K562 (cell line): ENCODE results near the gene PHF5A. TPM values are rescaled to one million over a fixed set of nuclear protein-coding genes. Genes with fewer than 3 reads are reported as not detected.

Experiments used
- ATF7 ChIP-seq: fragments of 450-650 bp; IDR thresholded peaks from 2 replicates; pipeline ENCODE4 v1.7.1; 2014; ENCODE audit warnings: mild to moderate bottlenecking, moderate library complexity
- BMI1 ChIP-seq: fragments of 150-350 bp; IDR thresholded peaks from 2 replicates; pipeline ENCODE4 v1.6.1; 2014; ENCODE audit warnings: low read length
- MYC ChIP-seq, 2 experiments: fragments of 250-450 bp in 1 of 2; sonication (Bioruptor Pico) in 1 of 2; IDR thresholded peaks; 2 replicates each; pipeline versions ENCODE4 v1.5.1 to v1.6.1; 2012 to 2021; ENCODE audit warnings: low read depth in 2 of 2, borderline replicate concordance in 1 of 2, improper control_type of control experiment in 1 of 2, low read length in 1 of 2, mild to moderate bottlenecking in 1 of 2, moderate library complexity in 1 of 2
- NONO ChIP-seq, 2 experiments: fragments of 200-400 bp in 1 of 2; fragments of 450-650 bp in 1 of 2; formaldehyde crosslinking in 1 of 2; IDR thresholded peaks; 2 replicates each; pipeline ENCODE4 v1.6.1; 2017; ENCODE audit warnings: low read depth in 2 of 2, mild to moderate bottlenecking in 2 of 2, moderate library complexity in 2 of 2, low read length in 1 of 2
- PHB ChIP-seq: fragments of 250-450 bp; sonication (Bioruptor Pico); IDR thresholded peaks from 2 replicates; pipeline ENCODE4 v1.5.0; 2021
- PML ChIP-seq: IDR thresholded peaks from 2 replicates; pipeline ENCODE4 v1.6.1; 2012; ENCODE audit warnings: low read length, inconsistent platforms
- POLR3A ChIP-seq: IDR thresholded peaks from 2 replicates; pipeline ENCODE4 v1.6.1; 2011; ENCODE audit warnings: borderline replicate concordance, mild to moderate bottlenecking, moderate library complexity; ENCODE audit not compliant: insufficient read length, insufficient read depth; ENCODE audit errors: extremely low read depth
- RBM14 ChIP-seq: fragments of 200-400 bp; formaldehyde crosslinking; IDR thresholded peaks from 2 replicates; pipeline ENCODE4 v1.6.1; 2018; ENCODE audit warnings: low read depth, mild to moderate bottlenecking, low read length, moderate library complexity, borderline replicate concordance; ENCODE audit not compliant: insufficient read depth
- RHOXF2B ChIP-seq: fragments of 250-450 bp; sonication (Bioruptor Pico); conservative IDR thresholded peaks from 2 replicates; pipeline ENCODE4 v1.5.1; 2021
- SREBF1 ChIP-seq: fragments of 150-350 bp; IDR thresholded peaks from 2 replicates; pipeline ENCODE4 v1.6.1; 2014; ENCODE audit warnings: antibody characterized with exemption, low read depth, low read length, borderline replicate concordance
- TARDBP ChIP-seq: fragments of 450-650 bp; IDR thresholded peaks from 2 replicates; pipeline ENCODE4 v1.6.1; 2016
- TBL1XR1 ChIP-seq, 2 experiments: IDR thresholded peaks; 2 replicates each; pipeline ENCODE4 v1.6.1; 2012; ENCODE audit warnings: improper control_type of control experiment in 2 of 2, low read length in 2 of 2, mild to moderate bottlenecking in 1 of 2
- ZNF121 ChIP-seq: sonication (generic); formaldehyde crosslinking; conservative IDR thresholded peaks from 2 replicates; pipeline ENCODE4 v1.8.0; 2022; ENCODE audit warnings: missing genetic modification reagents
- ZNF133 ChIP-seq: fragments of 250-450 bp; sonication (Bioruptor Pico); IDR thresholded peaks from 2 replicates; pipeline ENCODE4 v1.4.0; 2020; ENCODE audit warnings: mild to moderate bottlenecking
- ZNF347 ChIP-seq: fragments of 450-650 bp; formaldehyde crosslinking; IDR thresholded peaks from 2 replicates; pipeline ENCODE4 v1.4.0; 2020; ENCODE audit warnings: low read depth, mild to moderate bottlenecking, moderate library complexity
- ZNF589 ChIP-seq: fragments of 200-800 bp; sonication (Bioruptor generic); IDR thresholded peaks from 2 replicates; pipeline ENCODE4 v1.6.1; 2016; ENCODE audit warnings: low read depth, missing genetic modification characterization, missing compliant biosample characterization
- ZSCAN32 ChIP-seq: fragments of 450-650 bp; formaldehyde crosslinking; IDR thresholded peaks from 2 replicates; pipeline ENCODE4 v1.4.0; 2020; ENCODE audit warnings: mild to moderate bottlenecking, moderate library complexity
- polyA plus RNA-seq, 8 experiments: library from polyadenylated mRNA; depleted of rRNA in 4 of 8; stranded (reverse) in 5 of 8; unstranded in 3 of 8; fragments of >200 nt; fragmentation: Nextera tagmentation in 2 of 8; fragmentation: Illumina TruSeq in 1 of 8; extraction: Ambion mirVana in 2 of 8; extraction: Trizol in 1 of 8; gene quantifications; 2 replicates each; pipeline versions ENCODE4 v1.2.1 to v1.2.3, GENCODE V29; 2011 to 2014; ENCODE audit warnings: inconsistent platforms in 1 of 8, missing spikeins in 1 of 8
- total RNA-seq, 7 experiments: library from RNA; depleted of rRNA in 6 of 7; stranded (reverse); fragments of >200 nt in 6 of 7; fragmentation: Illumina TruSeq in 2 of 7; extraction: Trizol in 2 of 7; gene quantifications; 2 replicates each; pipeline versions ENCODE4 v1.2.1 to v1.2.3, GENCODE V29; 2011 to 2021; ENCODE audit warnings: low replicate concordance in 1 of 7
- TF ChIP-seq, protein P1 (sequence below): fragments of 450-650 bp; IDR thresholded peaks from 2 replicates; pipeline ENCODE4 v1.6.1; 2016; ENCODE audit warnings: mild to moderate bottlenecking, moderate library complexity

PHF5A gene
- total and polyA plus RNA-seq, 9 of the 15 experiments (the other 6 are each of a cell fraction or from before 2014, with no cell fraction given), result 14.2 to 144 (median 101) TPM

DNA sequence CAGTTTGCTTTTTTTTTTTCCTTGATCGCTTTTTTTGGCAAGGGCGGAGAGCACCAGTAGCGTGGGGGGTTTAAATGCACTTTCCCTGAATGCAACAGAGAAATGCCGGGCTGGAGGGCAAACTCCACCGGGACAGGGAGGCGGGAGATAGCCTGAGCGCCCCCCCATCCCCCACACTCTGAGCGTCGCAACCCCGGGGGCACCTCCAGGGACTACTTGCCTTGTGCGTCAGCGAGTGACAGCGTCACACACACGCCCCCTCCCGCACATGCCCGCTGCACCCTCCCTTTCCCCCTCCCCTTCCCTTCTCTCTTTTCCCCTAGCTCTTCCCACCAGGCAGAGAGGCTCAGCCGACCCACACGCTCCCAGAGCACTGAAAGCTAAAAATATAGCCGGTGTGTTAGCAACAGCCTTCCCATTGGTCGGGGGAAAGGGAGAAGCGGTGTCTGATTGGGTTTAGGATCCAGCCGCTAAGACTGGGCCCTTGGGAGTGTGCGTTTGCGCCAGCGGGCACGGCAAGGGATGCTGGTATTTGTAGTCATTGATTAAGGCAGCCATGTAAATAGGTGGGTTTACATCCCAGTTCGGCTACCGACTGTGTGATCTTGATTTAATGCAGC lies 20.2 kb downstream of the PHF5A start (continued):
- TF ChIP-seq, protein P1, sequence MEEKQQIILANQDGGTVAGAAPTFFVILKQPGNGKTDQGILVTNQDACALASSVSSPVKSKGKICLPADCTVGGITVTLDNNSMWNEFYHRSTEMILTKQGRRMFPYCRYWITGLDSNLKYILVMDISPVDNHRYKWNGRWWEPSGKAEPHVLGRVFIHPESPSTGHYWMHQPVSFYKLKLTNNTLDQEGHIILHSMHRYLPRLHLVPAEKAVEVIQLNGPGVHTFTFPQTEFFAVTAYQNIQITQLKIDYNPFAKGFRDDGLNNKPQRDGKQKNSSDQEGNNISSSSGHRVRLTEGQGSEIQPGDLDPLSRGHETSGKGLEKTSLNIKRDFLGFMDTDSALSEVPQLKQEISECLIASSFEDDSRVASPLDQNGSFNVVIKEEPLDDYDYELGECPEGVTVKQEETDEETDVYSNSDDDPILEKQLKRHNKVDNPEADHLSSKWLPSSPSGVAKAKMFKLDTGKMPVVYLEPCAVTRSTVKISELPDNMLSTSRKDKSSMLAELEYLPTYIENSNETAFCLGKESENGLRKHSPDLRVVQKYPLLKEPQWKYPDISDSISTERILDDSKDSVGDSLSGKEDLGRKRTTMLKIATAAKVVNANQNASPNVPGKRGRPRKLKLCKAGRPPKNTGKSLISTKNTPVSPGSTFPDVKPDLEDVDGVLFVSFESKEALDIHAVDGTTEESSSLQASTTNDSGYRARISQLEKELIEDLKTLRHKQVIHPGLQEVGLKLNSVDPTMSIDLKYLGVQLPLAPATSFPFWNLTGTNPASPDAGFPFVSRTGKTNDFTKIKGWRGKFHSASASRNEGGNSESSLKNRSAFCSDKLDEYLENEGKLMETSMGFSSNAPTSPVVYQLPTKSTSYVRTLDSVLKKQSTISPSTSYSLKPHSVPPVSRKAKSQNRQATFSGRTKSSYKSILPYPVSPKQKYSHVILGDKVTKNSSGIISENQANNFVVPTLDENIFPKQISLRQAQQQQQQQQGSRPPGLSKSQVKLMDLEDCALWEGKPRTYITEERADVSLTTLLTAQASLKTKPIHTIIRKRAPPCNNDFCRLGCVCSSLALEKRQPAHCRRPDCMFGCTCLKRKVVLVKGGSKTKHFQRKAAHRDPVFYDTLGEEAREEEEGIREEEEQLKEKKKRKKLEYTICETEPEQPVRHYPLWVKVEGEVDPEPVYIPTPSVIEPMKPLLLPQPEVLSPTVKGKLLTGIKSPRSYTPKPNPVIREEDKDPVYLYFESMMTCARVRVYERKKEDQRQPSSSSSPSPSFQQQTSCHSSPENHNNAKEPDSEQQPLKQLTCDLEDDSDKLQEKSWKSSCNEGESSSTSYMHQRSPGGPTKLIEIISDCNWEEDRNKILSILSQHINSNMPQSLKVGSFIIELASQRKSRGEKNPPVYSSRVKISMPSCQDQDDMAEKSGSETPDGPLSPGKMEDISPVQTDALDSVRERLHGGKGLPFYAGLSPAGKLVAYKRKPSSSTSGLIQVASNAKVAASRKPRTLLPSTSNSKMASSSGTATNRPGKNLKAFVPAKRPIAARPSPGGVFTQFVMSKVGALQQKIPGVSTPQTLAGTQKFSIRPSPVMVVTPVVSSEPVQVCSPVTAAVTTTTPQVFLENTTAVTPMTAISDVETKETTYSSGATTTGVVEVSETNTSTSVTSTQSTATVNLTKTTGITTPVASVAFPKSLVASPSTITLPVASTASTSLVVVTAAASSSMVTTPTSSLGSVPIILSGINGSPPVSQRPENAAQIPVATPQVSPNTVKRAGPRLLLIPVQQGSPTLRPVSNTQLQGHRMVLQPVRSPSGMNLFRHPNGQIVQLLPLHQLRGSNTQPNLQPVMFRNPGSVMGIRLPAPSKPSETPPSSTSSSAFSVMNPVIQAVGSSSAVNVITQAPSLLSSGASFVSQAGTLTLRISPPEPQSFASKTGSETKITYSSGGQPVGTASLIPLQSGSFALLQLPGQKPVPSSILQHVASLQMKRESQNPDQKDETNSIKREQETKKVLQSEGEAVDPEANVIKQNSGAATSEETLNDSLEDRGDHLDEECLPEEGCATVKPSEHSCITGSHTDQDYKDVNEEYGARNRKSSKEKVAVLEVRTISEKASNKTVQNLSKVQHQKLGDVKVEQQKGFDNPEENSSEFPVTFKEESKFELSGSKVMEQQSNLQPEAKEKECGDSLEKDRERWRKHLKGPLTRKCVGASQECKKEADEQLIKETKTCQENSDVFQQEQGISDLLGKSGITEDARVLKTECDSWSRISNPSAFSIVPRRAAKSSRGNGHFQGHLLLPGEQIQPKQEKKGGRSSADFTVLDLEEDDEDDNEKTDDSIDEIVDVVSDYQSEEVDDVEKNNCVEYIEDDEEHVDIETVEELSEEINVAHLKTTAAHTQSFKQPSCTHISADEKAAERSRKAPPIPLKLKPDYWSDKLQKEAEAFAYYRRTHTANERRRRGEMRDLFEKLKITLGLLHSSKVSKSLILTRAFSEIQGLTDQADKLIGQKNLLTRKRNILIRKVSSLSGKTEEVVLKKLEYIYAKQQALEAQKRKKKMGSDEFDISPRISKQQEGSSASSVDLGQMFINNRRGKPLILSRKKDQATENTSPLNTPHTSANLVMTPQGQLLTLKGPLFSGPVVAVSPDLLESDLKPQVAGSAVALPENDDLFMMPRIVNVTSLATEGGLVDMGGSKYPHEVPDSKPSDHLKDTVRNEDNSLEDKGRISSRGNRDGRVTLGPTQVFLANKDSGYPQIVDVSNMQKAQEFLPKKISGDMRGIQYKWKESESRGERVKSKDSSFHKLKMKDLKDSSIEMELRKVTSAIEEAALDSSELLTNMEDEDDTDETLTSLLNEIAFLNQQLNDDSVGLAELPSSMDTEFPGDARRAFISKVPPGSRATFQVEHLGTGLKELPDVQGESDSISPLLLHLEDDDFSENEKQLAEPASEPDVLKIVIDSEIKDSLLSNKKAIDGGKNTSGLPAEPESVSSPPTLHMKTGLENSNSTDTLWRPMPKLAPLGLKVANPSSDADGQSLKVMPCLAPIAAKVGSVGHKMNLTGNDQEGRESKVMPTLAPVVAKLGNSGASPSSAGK, result 0 out of 2 replicates have a peak, but pooled peaks have one; percentile 16
- peak; percentile 37; the same call in 1 of the 2 replicates for TF ChIP-seq ATF7
- TF ChIP-seq NONO (IDR thresholded peaks at IDR 0.05; ENCODE audit: low read depth in 2 of 2, low read length in 1 of 2), result no peak
- TF ChIP-seq ZSCAN32 (CRISPR knock-in tag), result no peak
- peak; percentile 39 for TF ChIP-seq MYC (IDR thresholded peaks at IDR 0.05; ENCODE audit: low read depth, low read length)
- TF ChIP-seq MYC (CRISPR knock-in tag; IDR thresholded peaks at IDR 0.05; ENCODE audit: borderline replicate concordance, low read depth), result no peak
- TF ChIP-seq POLR3A, result no peak
- no peak for TF ChIP-seq TARDBP
- TF ChIP-seq BMI1, result no peak
- TF ChIP-seq ZNF121 (CRISPR knock-in tag), result no peak
- TF ChIP-seq TBL1XR1 (IDR thresholded peaks at IDR 0.05; ENCODE audit: low read length in 2 of 2), result no peak
- TF ChIP-seq ZNF347 (CRISPR knock-in tag), result no peak
- no peak for TF ChIP-seq PML
- TF ChIP-seq RBM14, result no peak
- no peak for TF ChIP-seq SREBF1
- TF ChIP-seq ZNF133, result no peak
- no peak for TF ChIP-seq PHB (CRISPR knock-in tag)
- no peak for TF ChIP-seq ZNF589 (CRISPR knock-in tag)
- TF ChIP-seq RHOXF2B, result no peak
